EL (cell line): Measurements from ENCODE around the gene ID4.

Experiments used
- DNase-seq: peaks from one replicate; pipeline ENCODE4 v3.0.0-alpha.2; 2016

The ID4 gene, protein sequence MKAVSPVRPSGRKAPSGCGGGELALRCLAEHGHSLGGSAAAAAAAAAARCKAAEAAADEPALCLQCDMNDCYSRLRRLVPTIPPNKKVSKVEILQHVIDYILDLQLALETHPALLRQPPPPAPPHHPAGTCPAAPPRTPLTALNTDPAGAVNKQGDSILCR

DNA sequence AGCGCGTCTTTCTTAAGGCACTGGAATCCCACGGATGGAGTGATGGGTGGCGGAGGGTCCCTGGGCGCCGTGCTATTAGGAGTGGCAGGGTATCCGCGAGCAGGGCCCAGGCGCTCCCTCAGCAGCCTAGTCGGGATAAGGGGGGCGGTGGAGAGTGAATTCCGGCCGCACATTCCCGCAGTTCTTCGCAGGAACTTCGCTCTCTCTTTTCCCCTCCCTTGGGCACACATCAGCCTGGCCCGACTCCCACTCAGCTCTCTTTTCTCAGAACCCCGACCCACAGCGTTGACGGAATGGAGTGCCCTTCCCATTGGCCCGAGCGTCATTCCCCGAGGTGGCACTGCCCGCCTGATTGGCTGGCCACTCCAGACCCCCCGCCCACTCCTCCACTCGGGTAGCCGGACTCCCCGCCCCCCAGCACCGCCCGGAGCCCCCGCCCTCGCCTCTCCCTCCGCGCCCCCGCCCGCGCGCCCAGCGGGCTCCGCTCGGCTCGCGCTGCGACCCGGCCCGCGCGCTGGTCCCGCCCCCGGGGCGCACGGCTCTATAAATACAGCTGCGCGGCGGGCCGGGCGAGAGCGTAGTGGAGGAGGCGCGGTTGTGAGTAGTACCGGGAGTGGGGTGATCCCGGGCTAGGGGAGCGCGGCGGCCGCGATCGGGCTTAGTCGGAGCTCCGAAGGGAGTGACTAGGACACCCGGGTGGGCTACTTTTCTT lies at the start of gene ID4:
TSS of gene ID4 (plus strand) at position 572 of the 712 bp plus-strand sequence. CDS start 385 bp downstream, outside the sequence.
- peak; percentile 91 for DNase-seq

DNA sequence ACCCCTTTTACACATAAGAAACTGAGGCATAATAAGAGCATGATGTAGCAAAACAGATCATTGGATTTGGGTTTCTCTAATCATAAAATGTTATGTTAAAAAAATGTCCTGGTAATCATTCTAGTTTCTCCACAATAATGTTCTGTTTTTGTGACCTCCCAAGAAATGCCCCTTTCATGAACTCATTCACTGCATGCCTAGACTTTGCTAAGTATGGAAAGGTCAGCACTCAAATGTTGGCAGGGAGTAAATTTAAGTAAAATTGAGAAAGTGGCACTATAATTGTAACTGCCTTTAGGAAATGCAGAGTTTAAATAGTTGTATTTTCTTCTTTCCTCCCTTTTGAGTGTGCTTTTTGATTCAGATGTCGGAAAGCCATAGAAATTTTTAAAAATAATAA lies 48.5 kb upstream of the ID4 start:
- DNase-seq: no peak

DNA sequence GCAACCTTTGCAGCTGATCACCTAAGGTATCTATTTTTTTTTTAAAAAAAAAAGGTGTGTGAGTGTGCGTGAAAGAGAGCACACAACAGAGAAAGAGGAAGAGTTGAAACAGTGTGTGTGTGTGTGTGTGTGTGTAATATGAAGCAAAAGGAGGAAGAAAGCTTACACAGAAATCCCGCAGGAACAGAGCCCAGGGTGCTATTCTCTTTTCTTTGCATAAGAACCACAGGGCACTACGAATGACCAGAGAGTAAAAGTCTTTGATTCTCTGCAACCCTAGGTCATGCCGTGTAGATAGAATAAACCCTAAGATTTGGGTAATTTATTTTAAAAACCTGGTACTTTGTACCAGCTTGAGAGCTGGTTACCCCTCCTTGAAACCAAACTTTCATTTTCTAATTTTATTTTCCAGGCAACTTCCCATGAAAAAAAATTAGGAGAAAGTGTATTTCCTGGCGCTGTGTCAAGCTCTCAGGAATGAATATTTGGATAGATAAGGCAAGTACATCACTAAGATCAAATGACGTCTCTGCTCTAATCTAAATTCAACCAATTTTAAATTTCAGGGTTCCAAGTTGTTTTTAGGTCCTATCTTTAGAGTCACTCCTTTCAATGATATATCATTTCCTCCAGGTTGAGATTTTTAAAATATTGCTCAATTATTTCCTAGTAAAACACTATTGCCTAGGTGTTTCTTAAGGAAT lies 47.9 kb upstream of the ID4 start:
- DNase-seq: no peak

DNA sequence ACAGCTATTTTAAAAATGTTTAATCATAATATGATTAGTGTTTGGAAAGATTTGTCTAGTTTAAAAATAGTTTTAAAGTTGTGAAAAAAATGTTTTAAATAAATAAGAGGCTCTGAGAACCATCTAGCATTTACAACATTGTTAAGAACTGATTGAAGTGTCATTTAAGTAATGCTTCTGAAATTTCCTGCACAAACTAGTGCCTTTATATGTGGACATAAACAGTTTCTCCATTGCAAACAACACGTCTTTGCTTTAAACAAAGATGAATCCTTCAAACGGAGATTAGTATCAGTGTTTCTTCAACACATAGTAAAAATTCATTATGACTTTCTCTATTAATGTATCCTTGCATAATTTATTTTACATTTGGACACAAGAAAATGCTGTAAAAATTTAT lies 45.9 kb upstream of the ID4 start:
- no peak for DNase-seq

DNA sequence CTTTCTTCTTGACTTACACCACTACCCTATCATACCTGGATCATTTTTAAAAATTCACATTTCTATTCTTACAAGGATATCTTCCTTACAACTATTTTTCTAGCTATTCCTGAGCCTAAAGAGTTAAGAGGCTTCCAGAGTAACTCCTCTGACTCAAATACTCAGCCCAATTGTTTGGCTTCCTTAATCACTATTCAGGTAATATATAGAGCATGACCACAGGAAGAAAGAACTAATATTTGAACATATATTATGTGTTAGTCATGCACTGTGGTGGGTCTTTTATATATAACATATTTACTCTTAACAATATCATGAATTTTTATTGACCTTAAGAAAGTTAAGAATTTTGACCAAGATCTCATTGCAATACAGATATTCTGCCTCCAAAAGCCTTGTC lies 42.0 kb upstream of the ID4 start:
- DNase-seq: no peak

DNA sequence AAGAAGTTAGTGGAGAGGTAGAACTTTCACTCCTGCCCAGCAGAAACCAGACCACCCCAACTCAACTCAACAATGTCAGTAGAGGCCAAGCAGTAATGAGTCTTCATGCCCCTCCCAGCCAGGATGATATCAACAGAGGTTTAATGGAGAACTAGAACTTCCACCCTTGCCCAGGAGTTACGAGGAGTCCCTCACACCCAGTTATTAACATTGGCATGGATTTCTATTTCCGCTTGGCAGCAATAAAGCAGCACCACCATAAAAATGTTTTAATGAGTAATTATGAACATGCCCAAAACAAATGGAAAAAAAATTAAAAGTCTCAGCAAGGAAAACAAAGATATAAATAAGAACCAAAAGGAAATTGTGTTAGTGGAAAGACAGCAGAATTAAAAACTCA lies 40.7 kb upstream of the ID4 start:
- no peak for DNase-seq

DNA sequence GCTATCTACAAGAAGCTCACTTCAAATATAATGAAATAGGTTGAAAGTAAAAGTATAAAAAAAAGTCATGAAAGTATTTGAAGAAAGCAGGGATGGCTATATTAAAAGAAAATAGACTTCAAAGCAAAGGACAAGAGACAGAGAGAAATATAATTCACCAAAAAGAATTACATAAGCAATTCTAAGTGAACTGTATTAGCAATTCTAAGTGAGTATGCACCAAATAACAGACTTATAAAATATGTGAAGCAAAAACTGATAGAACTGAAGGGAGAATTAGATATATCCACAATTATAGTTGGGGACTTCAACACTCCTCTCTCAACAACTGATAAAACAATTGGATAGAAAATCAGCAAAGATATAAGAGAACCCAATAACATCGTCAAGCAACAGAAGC lies 38.8 kb upstream of the ID4 start:
- no peak for DNase-seq

DNA sequence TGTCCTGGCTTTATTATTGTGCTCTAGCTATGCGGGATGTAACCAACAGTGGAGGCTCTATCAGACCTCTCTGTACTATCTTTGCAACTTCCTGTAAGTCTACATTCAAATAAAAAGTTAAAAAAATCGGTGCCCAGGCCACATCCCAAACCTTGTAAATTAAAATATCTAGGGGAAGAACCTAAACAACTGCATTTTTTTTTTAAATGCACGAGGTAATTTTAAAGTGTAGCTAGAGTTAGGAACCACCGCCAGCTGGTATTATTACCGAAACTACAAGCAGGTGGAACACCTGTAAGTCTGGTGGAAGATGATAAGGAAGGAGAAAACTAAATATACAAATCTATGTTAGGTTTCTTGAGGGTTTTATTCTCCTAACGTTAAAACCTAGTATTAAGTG lies 34.5 kb upstream of the ID4 start:
- DNase-seq: no peak

DNA sequence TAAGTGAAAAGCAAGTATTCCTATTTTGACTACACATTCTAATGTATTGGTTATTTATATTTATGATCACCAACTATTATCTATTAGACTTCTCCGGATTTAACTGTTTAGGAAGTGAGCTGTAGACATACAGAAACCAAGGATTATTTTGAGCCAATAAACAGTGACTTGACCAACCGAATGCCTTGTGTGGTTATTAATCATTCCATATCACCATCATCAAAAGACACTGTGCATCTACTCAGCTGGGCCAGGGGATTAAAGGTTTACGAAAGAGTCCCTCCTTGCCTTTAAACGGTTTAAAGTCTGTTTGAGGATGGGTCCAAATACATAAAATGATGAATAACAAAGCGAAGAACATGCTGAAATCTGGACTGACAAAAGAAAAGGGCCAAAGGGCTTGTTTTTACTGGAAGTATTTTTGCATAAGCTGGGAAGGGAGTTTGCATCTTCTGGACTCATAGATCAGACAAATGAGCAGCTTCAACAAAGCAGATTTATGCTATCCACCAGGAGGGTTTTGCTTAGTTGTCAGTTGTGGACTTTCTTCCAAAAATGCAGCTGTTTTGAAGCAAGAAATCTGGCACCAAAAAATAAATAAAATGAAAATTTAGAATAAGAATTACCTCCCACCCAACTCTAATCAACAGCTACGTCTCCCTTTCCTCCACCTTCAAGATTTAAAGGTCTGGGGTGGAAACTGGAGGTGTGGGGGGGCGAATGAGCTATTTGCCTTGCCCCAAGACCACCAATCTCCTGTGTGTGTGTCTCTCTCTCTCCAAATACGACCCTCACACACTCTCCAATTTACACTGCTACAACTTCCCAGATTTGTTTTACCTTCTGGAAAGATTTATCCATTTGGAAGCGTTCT lies 33.6 kb upstream of the ID4 start:
- DNase-seq: peak; percentile 38

DNA sequence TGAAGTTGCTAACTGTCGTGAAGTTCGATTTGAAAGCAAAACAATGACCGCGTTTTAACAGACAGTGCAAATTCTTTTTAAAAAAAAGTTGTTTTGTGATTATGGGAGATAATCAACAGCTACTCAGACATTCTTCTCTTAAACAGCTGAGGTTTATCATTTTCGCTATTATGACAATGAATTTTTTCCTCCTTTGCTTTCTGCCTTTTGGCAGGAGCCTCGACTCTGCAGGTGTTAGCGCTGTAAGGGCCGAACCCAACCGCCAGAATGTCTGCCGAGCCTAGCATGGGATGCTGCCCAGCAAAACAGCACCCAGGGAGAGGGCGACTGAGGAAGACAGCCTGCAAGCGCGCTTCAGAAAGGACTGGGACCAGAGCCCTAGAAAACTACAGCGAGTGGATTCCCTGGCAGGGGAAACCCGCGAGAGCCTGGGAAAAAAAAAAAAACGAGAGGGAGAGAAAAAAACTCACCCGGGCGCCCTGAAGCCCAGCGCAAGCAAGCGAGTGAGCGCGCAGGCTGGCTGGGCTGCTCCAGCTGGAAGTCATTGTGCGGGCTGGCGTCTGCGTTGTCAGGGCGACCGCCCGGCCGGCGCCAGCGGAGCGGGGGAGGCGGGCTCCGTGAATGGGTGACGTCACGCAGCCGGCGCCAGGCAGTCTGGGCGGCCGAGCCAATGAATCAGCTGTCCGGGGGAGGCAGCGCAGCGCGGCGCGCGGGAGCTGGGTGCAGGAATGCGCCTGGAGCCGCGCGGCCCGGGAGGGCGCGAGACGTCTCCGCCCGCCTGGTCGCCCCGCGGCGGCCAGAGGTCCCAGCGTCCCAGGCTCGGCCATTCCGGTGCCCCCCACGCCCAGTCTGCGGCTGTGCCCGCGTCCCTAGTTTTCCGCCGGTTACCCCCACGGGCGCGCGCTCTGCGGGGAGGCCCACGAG lies 32.7 kb upstream of the ID4 start:
- DNase-seq: peak; percentile 96

DNA sequence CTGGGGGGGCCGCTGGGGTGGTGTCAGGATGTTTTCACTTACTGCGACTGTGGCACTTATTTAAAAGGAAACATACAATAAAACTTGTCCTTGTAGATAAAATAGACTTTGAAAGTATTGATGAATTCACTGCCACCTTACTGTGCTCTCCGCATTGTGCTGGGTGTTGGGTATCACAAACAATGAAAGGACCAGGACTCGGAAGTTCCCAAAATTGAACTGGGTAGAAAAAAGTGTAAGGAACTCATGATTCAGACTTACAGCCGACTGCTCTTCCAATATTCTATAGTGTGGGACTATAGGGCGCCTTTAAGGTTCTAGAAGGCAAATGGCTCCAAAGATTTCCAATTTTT lies 32.1 kb upstream of the ID4 start:
- no peak for DNase-seq

DNA sequence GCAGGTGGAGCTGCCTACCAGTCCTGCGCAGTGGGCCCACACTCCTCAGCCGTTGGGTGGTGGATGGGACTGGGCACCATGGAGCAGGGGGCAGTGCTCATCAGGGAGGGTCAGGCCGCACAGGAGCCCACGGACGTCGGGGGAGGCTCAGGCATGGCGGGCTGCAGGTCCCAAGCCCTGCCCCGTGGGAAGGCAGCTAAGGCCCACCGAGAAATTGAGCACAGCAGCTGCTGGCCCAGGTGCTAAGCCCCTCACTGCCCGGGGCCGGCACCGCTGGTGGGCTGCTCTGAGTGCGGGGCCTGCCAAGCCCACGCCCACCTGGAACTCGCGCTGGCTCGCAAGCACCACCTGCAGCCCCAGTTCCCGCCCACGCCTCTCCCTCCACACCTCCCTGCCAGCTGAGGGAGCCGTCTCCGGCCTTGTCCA lies 30.2 kb upstream of the ID4 start:
- DNase-seq: no peak

DNA sequence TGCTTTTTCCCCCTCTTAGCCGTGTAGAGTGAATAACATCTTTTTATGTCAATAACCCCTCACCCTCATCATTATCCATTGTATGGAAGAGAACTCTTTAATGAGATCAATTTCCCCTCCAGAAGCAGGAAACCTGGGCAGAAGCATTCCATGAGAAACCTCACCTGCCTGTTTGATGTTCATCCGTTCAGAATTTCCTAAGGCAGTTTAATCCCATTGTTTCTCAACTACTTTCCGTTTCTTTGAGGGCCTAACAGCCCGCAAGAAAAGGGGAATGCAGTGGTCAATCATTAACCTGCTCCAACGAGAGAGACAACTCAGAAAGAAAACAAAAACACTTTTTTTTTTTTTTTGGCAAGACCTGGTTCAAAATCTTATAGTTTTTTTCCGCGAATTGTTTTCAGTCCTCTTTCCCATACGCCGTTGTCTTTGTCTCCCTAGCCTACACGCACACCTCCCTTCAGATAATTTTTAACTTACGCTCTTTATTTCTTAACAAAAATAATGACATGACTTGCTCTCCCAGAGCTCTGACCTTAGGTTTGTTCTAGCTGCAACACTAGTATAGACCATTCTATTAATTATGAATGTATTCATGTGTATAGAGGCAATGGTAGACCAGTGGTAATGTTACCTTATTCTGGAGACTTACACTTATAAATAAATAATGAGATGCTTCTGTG lies 25.6 kb upstream of the ID4 start:
- DNase-seq: no peak

DNA sequence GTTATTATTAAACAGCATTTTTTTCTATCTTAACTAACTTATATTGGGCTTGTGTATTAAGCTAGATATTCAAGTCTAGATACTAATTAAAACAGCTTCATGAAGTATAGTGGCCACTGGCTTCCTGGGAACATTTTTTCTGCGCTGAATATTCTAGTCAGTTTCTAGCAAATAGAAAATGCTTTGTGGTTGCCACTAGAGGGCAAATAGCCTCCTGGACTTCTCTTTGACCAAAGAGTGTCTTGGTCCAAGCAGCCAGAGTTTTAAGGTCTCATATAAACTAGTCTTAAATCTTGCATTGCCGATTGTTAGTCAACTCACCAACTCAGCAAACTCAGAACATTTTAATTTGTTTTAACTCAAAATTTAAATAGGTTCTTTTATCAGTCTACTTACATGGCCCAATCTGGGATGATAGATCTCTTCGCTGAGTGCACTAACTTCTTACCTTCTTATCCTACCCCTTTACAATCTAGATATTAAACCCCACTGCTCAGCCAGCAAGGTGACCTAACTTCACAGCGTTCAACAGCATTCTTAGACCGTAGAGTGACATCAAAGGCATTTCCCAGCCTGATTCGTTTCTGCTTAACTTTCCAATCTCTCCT lies 24.6 kb upstream of the ID4 start:
- DNase-seq: peak; percentile 38

DNA sequence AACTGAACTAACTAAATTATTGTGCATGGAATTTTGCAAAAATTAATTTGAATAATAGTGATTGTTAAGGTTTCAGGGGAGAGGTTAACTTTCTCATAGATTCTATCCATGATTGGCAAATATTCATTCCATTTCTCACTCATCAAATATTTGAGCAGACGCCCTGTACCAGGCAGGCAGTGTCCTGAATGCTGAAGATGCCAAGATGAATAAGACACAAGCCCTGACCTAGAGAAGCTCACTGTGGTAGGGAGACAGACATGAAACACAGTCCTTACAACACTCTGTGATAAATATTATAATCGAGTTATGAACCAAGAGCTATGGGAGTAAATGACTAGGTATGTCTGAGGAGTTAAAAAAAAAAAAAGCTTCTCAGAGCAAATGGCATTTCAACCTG lies 18.4 kb upstream of the ID4 start:
- no peak for DNase-seq

DNA sequence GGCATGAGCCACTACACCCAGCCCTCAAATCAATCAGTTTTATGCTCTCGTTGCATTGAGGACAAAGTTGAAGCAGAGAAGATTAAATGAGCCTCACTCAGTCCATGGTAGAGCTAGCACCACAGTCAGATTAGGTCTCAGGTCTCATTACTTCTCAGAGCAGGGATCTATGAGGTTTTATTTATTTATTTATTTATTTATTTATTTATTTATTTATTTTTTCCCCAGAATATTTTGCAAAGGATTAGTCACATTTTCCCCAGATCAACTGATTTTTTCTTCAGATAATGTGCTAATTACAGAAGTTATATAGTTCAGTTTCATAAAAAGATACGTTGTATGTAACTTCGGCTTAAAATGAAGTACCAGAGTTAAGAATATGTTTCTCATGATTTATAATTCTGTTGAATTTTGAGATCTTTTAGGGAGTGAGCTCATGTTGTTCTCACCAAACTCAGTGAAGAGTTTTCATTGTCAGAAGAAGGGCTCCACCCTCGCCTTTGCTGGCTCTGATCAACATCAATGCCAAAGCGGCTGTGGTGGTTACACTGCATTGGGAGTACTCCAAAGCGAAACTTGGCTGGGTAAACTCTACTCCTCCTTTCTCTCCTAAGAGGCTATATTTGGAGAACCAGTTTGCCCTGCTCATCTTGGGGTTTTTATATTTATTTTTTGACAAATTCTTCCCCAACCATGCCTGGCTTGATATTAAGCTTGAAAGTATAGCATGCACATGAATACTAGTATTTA lies 12.9 kb upstream of the ID4 start:
- DNase-seq: no peak

DNA sequence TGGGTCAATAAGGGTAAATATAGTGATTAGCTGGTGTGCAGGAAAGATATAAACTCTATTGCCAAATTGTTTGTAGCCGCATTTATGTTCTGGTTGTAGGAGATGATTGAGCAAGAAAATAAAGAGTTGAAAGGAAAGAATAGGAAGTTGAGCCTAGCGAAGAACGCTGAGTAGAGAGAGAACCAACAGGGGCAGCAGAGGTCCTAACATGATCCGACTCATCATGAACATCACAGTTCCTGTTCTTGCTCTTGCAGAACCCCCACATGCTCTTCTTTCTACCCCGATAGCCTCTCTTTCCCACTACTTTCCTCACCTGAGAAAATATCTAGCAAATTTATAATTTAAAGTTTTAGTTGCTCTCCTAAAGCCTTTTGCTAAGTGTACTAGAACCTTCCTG lies 9.9 kb upstream of the ID4 start:
- DNase-seq: no peak

DNA sequence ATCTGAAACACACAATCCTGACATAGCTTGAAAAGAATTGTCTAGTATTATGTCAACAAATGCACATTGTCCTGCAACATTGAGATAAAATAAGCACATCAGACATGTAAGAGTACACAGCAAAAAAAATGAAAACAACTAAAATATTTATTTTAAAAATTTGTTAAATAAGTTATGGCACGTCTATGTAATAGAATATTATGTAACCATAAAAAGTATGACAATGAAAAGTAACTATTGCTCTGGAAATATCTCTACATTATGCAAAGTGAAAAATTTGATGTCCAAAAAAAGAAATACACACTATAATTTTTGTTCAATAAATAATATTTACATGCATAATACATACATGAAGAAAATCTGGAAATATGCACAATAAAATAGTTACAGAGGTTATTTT lies 9.3 kb upstream of the ID4 start:
- DNase-seq: no peak

DNA sequence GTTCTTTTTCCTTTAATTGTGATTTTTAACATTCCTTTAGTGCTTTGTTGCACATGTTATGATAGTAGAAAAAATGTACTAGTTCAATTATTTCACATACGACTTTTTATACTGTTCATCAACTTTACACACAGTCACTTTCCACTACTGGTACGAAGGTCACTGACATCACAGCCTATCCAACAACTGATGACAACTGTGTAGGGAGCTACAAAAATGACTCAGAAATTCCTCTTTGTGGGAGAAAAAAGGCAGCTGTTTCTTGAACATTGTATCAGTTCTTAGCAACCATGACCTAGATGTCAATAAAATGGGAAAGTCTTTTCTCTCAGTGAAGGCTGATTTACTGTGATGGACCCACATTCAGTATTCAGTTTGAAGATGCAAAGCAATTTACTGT lies 7.0 kb upstream of the ID4 start:
- no peak for DNase-seq

DNA sequence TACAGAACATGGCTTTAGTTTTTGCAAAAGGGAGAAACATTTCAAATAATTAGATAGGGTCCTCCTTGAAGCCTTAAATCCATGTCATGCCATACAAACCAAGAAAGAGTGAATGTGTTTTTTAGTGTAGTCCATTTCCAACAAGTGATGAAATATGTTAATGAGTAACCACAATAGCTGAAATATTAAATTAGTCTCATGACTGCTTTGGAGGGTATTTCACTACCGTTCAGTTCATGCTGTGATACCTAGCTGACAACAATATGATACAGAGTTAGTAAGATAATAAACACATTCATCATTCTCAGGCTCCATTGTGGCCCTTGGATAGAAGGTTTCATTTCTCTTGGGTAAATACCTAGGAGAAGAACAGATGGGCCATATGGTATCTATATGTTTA lies 5.8 kb upstream of the ID4 start:
- no peak for DNase-seq

DNA sequence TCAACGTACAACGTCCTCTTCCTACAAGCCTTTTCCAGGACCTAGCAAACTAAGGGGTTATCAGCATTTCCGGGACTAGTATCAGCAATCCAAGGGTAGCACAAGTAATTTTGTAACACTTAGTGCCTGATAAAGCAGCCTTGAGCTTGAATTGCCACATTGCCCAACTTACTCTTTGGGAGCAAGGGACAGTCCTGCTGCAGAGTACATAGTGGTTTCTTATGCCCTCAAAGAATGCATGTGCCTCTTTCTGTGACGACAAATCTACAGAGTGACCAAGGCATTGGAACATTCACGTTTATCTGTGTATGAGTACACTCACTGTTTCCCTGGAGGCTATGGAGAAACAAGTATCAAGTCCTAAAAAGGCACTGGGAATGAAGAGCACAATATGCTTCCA lies 3.2 kb upstream of the ID4 start:
- DNase-seq: no peak
